Activated CD4-positive, alpha-beta T cell treated with anti-CD3 and anti-CD28 coated beads, Interleukin-2, amount 50 U/mL, for 24 hours (primary cell): ENCODE data around the gene PON3.

Experiments
- DNase-seq, 2 donors: peaks; one replicate each; pipeline ENCODE4 v3.0.0-alpha.2; 2020; ENCODE audit warnings: low read depth in 1 of 2, low spot score in 1 of 2

The PON3 gene

DNA sequence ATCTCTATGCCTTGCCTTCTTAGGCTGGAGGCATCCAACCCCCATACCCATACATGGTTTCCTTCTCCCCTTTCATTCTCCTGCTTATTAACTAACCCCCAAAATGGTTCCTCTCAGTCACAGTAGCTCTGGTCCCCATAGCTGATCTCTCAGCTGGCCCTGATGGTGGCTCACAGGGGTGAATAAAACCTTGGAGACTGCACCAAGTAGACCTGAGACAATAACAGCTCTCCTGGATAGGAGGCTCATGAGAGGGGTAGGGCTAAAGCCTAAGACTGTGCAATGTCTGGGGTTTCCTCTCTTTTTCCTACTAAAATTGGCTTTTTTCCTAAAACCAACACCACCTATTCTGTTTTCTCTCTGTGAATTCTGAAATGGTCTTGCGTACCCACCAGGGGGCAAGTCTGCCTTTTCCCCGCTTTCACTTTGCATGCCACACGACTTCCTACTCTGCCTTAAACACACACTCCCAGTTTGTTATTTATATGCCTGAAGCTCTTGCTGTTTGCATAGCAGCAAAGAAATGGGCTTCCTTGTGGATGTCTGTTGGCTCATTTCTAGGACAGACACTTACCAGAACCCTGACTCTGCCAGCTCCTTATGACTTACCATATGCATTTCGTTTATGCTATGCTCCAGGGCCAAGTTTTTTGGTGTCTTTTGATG lies 53.4 kb downstream of the PON3 start:
- DNase-seq: no peak

DNA sequence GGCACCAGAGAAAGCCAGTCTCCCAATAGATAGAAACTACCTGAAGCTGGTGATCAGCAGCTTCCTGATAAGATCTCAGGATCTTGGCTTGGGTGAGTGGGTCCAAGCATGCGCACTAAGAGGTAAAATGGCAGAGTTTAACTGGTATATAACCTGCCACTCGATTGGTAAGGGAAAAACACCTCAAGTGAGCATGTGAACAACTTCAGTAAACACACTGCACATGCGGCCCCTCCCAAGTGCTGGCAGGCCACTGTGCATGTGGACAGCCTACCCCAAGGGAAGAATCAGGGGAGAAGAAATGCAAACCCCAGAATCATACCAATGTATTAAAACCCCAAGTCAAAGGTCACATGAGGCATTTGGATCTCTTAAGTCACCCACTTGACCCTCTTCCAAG lies 54.1 kb downstream of the PON3 start:
- no peak for DNase-seq

DNA sequence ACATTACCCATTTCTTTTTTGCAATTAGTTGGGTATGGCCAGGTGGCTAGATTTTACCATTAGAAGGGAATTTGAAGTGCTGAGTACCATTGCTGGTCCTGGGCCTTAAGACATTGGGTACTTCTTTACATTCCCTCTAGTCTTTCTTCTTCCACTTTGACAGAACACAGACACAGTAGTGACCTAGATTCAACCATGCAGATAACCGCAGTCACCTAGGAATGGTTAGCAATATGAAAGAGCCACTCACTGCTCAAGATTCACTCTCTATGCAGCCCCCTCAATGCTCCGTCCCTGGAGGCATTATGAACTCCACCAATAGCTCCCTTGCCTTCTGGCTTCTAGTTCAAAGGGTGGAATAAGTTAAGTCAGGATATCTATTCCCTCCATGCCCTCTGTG lies 55.7 kb downstream of the PON3 start:
- no peak for DNase-seq

DNA sequence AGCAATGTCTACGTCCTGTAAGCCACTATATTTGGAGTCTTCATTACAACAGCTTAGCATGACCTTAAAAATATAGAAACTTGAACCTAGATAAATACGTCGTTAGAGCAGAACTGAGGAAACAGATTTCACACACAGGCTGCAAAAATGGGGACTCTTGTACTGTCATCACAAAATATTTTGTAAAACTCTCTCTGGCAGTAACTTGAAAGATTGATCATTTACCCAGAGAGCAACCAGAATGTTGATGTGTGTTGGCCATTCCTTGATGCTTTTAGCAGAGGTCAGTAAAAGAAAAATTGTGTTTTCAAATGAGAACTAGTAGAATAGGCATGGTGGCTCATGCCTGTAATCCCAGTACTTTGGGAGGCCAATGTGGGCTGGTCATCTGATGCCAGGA lies 57.3 kb downstream of the PON3 start:
- DNase-seq: no peak

DNA sequence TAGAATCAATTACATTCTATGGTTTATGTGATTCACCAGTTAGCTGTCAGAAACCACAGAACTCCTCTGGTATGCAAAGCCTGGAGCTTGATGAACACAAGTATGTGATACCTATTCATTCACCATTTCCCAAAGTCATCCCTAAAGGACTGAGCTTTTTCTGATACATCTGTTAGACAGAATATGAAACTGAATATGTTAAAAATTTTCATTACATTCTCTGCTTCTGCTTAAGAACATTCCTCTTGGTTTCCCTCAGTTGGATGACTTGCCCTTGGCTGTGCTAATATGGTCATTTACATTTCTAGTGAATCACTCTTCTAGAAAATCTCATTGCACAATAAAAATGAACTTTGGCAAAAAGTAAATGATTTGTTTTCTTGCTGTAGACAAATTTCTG lies 61.1 kb downstream of the PON3 start:
- DNase-seq: no peak

DNA sequence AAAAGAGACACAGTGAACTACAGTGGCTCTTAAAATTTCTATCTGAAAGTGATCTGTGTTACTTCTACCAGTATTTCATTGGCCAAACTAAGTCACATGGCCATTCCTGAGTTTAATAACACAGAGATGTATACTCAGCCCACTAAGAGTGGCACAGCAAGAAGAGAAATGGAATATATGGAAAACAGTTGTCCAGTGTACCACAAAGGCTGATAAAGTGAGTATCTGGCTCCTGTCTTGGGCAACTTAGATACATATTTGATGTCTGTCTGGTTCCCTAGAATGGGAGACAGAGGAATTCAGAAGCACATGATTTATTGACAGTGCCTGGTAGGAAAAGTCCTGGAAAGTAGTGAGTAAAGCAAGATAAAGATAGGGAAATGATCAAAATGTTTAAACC lies 61.7 kb downstream of the PON3 start:
- DNase-seq: no peak

DNA sequence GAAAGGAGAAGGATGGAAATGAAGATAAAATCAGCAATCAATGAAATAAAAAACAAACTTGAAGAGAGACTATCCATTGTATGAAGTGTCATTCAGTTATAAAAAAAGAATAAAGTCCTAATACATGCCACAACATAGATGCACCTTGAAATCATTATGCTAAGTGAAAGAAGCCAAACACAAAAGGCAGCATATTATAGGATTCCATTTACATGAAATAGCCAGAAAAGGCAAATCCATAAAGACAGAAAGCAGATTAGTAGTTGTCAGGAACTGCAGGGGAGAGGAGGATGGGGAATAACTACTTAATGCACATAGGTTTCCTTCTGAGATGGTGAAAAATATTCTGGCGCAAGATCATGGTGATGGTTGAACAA lies 65.2 kb downstream of the PON3 start:
- no peak for DNase-seq

DNA sequence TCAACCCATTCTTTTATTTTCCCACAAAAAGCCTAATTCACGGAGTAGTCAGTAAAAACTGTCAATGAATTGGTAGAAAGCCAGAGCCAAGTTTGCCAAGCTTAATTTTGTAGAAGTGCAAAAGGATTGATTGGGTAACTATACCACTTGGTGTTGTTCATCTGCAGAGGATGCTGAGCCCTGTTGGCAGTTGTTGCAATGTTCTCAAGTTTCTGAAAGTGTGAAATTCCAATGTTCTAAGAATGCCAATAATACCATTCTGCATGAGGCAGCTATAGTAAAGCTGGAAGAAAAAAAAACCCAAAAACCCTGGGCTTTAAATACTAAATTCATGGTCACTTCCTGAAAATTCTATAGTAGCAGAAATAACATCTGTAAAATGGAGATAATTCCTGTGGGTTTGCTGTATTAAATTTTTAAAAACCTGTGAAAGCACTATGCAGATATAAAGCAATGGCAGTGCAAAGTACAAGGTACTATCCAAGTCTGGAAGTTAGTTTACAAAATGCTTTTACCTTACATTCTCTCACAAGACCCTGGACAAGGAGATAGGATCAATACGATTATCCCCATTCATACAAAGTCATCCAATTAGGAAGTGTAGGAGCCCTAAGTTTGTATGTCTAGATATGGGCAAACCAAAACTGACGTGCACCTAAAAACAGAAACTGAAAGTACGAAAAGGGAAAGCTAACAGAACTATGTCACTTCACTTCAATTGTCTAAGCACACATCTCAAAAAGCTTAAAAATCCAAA lies 65.8 kb downstream of the PON3 start:
- DNase-seq: no peak

DNA sequence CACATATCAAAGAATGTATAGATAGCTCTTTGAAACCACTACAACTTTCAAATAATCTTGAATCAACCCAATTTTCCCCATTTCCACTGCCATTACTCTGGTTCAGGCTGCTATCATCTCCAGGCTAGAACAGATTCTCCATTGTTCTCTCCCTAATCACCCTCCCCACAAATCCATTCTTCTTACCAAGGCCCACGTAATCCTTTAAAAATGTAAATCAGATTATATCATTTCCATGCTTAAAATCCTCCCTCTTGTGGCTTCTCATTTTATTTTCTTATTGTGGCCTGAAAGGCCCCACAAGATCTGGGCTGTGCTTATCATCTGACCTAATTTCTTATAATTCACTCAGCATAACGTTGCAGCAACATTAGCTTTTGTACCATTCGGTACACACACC lies 68.8 kb downstream of the PON3 start:
- DNase-seq: no peak

DNA sequence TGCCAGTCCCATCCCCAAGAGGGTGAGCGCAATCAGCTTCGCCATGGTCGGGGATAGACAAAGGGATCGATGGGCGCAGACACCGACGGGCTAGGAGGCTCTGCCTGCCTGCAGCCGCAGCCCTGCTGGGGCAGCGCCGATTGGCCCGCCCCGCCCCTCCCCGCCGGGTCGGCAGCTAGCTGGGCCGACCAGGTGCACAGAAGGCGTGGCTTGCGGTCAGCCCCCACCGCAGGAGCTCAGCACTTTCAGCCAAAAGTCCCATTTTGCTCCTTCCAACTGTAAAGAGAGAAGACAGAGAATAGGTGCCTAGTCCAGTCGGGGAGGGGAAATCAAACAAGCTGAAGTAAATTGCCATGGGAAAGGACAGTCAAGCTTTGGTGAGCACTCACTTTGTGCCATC lies 71.7 kb downstream of the PON3 start, which contains the start of gene PON1:
Gene PON1, minus strand, starts transcription at position 102 of the 400 bp plus-strand sequence. Its CDS starts 57 bp downstream, at position 45.
- no peak for DNase-seq

DNA sequence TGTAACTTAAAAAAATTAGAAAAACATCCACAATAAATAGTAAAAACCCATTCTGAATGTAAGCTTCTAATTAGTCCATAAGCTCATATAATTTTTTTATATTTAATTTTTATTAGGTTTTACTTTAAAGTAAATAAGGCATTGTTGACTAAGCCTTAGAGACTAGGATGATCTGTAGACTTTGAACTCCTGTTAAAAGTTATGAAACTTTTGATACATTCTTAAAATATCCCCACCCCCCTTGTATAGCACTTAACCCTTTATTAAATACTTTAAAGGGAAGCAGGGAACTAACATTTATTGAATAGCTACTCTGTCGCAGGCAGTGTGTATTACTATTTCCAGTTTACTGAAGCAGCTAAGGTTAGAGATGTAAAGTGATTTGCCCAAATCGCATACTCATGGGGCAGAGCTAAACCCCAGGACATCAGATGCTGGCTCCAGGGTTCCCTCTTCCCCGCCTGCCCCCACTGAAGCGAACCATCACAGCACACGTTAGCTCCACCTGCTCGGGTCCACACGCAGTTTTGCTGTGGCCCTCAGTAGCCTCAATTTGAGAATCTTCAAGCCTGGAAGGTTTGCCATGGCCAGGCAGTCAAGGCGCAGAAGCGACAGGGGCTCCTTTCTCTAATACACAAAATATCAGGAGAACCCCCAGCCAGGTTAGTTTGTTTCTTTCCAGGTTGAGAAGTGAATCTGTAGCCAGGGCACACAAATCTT lies 72.6 kb downstream of the PON3 start:
- DNase-seq: no peak

DNA sequence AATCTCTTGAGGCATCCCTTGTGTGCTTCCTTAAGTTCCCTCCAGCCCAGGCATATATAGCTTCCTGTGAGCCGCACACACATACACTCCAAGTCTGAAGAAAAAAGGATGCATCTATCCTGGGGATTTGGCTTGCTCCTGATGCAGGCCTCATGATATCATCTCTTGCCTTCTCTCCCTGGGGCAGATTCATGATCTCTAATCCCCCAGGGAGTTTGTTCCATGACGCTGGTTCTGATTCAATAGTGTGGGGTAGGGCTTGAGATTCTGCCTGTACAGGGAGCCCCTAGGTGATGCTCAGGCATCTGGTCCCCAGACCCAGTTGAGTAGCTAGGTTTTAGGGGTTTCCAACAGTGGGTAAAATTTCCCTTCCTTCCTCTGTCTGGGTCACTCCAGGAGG lies 73.3 kb downstream of the PON3 start:
- no peak for DNase-seq

DNA sequence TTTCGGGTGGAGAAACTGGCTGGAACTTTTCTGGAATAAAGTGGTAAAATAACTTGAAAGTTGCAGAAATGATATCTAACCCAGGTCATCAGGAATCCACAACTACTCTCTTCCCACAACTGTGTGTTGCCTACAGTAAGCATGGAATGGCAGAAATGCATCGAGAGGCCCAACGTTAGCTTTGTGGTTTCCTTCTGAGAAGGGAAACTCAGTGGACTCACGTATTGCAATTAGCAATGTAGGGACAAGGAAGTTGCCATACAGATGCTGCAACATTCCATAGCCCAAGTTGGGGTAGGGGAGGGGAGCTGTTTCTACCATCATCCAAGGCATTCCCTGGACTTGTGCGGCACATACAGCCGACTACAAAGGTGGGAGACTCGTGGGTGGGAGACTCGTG lies 73.8 kb downstream of the PON3 start:
- DNase-seq: no peak

DNA sequence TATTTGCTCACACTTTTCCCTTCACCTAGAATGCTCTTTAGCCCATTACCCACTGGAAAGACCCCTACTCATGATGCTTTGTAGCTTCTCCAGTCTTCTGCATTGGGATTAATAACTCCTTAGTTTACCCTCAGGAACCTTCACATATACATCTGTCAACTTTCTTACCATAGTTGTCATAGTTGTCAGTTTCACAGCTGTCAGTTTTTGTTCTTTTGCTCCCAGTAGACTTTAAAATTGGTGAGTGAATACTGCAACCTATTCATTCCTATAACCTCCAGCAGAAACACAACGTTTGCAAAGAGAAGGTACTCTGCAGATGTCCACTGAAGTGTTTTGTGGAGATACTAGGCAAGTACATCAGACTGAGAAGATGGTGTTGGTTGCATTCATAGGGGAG lies 74.5 kb downstream of the PON3 start:
- DNase-seq: no peak

DNA sequence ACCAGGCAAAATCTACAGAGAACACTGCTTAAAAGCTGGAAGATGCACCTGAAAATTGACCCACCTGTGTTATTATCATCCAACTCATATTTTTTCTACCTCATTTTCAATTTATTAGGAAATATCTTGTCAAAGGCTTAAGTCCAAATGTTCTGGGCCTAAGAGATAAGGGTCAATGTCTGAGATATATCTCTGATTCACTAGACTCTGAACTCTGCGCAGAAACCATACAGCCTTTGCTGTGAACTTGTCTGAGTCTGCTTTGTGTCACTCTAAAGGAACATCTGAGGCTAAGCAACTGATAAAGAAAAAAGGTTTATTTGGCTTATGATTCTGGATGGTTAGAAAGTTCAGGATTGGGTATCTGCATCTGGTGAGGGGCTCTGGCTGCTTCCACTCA lies 75.5 kb downstream of the PON3 start:
- DNase-seq: no peak

DNA sequence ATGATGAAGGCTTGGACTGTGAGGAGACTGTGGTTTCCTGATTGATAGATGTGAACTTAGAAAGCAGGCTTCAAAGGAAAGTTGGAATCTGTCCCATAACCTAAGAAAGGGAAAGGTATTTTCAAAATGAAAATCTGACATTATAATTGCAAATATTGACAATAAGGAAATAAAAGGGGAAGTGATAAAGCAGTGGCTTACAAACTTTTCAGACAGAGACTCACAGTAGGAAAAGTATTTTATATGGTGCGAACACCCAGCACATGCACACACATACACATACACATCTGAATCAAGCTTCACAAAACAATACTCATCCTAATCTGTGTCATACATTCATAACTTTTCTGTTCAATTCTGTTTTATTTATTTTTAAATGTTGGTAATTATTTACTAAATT lies 76.6 kb downstream of the PON3 start:
- no peak for DNase-seq

DNA sequence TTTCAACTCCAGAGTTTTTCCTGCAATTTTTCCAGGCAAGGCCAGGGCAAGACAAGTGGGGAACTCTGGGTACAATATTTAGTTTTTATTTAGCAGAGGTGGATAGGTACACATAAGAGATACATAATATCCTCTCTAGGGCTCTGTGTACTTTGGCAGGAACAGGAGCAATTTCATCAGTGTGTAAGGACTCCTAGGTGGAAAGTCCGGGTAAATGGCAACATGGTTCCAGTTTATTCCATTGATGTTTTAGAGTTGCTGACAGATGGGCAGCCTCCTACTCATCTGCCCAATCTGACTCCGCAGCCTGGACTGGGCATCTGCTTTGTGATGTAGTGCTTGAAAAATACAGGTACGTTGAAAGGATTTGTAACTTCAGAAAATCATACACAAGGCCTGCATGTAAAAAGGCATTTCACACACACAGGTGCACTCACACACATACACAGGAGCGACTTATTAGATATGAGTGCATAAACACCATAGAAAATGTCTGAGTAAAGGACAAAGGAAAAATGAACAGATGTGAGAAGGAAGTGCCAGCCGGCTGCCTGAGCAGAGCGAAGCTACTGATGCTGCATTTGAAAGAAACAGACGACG lies 77.6 kb downstream of the PON3 start:
- DNase-seq: no peak

DNA sequence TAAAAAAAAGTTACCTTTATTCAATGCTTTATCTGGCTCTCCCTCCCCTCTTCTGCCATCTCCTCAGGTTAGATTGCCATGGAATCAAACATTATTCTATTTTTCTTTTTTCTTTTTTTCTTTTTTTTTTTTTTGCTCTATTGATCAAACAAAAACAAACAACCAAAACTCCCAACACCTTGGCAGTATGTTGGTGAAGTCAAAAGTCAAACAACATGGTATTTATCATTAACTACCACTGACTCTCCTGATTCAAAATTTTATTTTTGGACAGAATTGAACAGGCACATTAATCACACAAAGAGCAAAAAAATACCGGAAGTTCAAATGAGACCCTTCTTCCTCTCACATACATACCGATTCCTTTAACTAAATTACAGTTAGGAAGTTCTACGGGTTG lies 78.2 kb downstream of the PON3 start:
- no peak for DNase-seq

DNA sequence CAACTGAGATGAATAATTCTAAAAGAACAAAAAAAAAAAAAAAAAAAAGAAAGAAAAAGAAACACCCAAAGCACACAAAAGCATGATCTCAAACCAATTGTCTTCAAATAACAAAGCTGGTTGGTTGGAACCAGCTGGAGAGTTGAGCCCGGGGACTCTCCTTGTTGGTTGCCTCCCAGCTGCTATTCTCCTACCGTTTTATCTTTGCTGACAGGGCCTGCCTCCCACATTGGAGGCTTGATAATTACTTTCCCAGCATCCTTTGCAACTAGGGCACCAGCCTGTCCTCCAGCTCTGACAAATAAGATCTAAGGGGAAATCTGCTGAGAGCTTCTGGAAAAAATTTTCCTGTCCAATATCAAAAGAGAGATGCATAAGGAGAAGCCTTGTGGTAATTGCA lies 78.6 kb downstream of the PON3 start:
- DNase-seq: no peak

DNA sequence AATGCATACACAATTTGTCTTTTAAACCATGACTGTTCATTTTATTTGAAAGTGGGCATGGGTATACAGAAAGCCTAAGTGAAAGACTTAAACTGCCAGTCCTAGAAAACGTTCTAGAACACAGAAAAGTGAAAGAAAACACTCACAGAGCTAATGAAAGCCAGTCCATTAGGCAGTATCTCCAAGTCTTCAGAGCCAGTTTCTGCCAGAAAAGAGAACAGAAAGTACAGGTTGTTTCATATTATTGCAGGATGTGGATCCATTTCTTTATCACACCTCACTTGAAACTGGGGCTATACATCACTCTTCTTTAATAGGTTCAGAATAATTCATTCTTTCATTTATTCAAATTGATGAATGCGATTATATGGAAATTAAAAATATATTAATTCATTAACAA lies 79.6 kb downstream of the PON3 start:
- no peak for DNase-seq

DNA sequence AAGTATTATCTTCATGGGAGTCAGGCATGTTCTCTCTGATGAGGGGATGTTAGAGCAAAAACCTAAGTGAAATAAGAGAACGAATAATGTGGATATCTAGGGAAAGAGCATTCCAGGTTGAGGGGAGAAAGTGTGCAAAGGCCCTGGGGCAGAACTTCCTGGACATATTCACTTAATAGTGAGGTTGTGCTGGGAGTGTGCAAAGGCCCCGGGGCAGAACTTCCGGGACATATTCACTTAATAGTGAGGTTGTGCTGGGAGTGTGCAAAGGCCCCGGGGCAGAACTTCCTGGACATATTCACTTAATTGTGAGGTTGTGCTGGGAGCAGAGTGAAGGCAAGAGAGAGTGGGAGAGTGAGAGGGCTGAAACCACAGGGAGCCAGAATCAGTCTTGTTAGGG lies 83.6 kb downstream of the PON3 start:
- no peak for DNase-seq

DNA sequence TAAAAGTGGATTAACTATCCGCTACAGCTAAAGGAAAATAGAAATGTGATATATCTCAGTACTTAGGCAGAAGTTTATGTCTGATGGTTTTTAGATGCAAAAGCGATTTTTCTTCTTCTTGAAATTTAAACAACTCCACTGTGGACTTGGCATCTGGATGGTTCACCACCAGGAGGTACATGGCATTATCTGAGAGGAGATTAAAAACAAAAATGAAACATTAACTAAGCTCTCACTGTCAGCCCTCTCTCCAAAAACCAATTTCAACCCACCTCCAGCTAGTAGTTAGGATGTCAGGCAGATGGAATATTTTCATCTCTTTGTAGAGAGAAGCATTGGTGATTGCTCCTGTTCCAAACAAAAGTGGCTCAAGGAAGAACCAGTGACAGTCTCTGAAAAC lies 84.8 kb downstream of the PON3 start:
- DNase-seq: no peak
